Measurements from ENCODE around the gene CSTF3. TPM values are rescaled to one million over a fixed set of nuclear protein-coding genes. Genes with fewer than 3 reads are reported as not detected.

Gene CSTF3
- total and polyA plus RNA-seq, 10 of the 15 experiments (the other 5 are each of a cell fraction or from before 2014, with no cell fraction given): 25.4 to 63.5 (median 49.5) TPM

- POLR2A ChIA-PET: no interaction called here
- in situ Hi-C loops (cut with MboI) (no loop called here), intact Hi-C loops (cut with micrococcal nuclease; ENCODE audit: unreplicated experiment) (no loop called here)
- Histone ChIP-seq H4K20me1 (ENCODE audit: control insufficient read depth, insufficient read depth) (no peaks in the 10 kb centered on the region), H3K4me3 (no peak overlapping the region), H2AFZ (ENCODE audit: control insufficient read depth, low read depth, low read length) (no peak overlapping the region), H3K27me3 (replicated peaks in 1 of 2; ENCODE audit: control insufficient read depth in 2 of 2, insufficient read depth in 2 of 2, low read length in 1 of 2) (no peaks in the 10 kb centered on the region), H3K9me3 (replicated peaks; ENCODE audit: control insufficient read depth, insufficient read depth, low read length) (no peaks in the 10 kb centered on the region), H3K27ac (ENCODE audit: control insufficient read depth, insufficient read depth) (no peak overlapping the region), H3K79me2 (ENCODE audit: control insufficient read depth, insufficient read depth, low read length) (no peaks in the 10 kb centered on the region), H3K4me2 (ENCODE audit: control insufficient read depth, insufficient read depth) (no peak overlapping the region), H3K4me1 (ENCODE audit: control insufficient read depth, insufficient read depth, low read length) (no peaks in the 10 kb centered on the region), H3K36me3 (ENCODE audit: control insufficient read depth in 2 of 2, insufficient read depth in 2 of 2, low read length in 1 of 2) (peaks cover 0 to 8% of the 10 kb centered on the region in 2 experiments; a peak in 2 of 4 replicates), H3K9ac (ENCODE audit: control insufficient read depth, insufficient read depth, low read length) (no peak overlapping the region)
- FAIRE-seq (no peak), DNase-seq (ENCODE audit: low read depth, low spot score) (no peak), ATAC-seq (no peak)
- BruUV-seq (replicated peaks): no TSS peak
- RAD21 ChIA-PET (ENCODE audit: unreplicated experiment): no interaction called here
- TF ChIP-seq CREB1 (IDR thresholded peaks at IDR 0.05; ENCODE audit: low read depth) (no peak), NFYB (IDR thresholded peaks at IDR 0.05; ENCODE audit: insufficient read depth, low read depth, low read length) (no peak), MAX (IDR thresholded peaks at IDR 0.05; ENCODE audit: low read depth, low read length) (no peak), ETV6 (conservative IDR thresholded peaks at IDR 0.05 in 1 of 2, IDR thresholded peaks at IDR 0.05 in 1 of 2; ENCODE audit: borderline replicate concordance in 1 of 2, low read depth in 1 of 2) (no peak)
- CTCF ChIA-PET: no interaction called here
- SMC1A ChIA-PET (ENCODE audit: uncharacterized antibody, unreplicated experiment): no interaction called here
- WGBS (ENCODE audit: insufficient coverage, insufficient replicate concordance, low lambda C conversion rate, missing lambda C conversion rate): 76% methylated on average over 3 of the region's 3 CpGs
Measured at GRCh38 chr11:33134276-33134675, 27.0 kb downstream of the CSTF3 start.

GRCh38 chr11:33133761-33134160 is 27.5 kb downstream of the CSTF3 start:
- no peak overlapping the region for H2AFZ ChIP-seq (ENCODE audit: control insufficient read depth, low read depth, low read length)
- TF ChIP-seq SRF (IDR thresholded peaks at IDR 0.05; ENCODE audit: low read depth in 2 of 2, low read length in 2 of 2): no peak
- no peak for TF ChIP-seq RELB (IDR thresholded peaks at IDR 0.05; ENCODE audit: low read depth)
- no peak for TF ChIP-seq BHLHE40 (IDR thresholded peaks at IDR 0.05; ENCODE audit: borderline replicate concordance in 1 of 2, low read depth in 2 of 2, low read length in 1 of 2)
- no peak for TF ChIP-seq IKZF1 (conservative IDR thresholded peaks at IDR 0.05)
- BruUV-seq (replicated peaks): no TSS peak
- CTCF ChIA-PET: no interaction called here
- H3K27ac ChIP-seq (ENCODE audit: control insufficient read depth, insufficient read depth): no peak overlapping the region
- H3K79me2 ChIP-seq (ENCODE audit: control insufficient read depth, insufficient read depth, low read length): no peaks in the 10 kb centered on the region
- no peaks in the 10 kb centered on the region for H3K9me3 ChIP-seq (replicated peaks; ENCODE audit: control insufficient read depth, insufficient read depth, low read length)
- 99% methylated on average over 3 of the region's 3 CpGs for whole genome bisulfite sequencing (ENCODE audit: insufficient coverage, insufficient replicate concordance, low lambda C conversion rate, missing lambda C conversion rate)
- H3K4me2 ChIP-seq (ENCODE audit: control insufficient read depth, insufficient read depth): no peak overlapping the region
- FAIRE-seq (no peak), ATAC-seq (no peak), DNase-seq (ENCODE audit: low read depth, low spot score) (no peak)
- in situ Hi-C loops (cut with MboI) (no loop called here), intact Hi-C loops (cut with micrococcal nuclease; ENCODE audit: unreplicated experiment) (no loop called here)
- H3K27me3 ChIP-seq (replicated peaks in 1 of 2; ENCODE audit: control insufficient read depth in 2 of 2, insufficient read depth in 2 of 2, low read length in 1 of 2): no peaks in the 10 kb centered on the region
- peaks cover 0 to 8% of the 10 kb centered on the region in 2 experiments; a peak in 2 of 4 replicates for H3K36me3 ChIP-seq (ENCODE audit: control insufficient read depth in 2 of 2, insufficient read depth in 2 of 2, low read length in 1 of 2)
- no peaks in the 10 kb centered on the region for H3K4me1 ChIP-seq (ENCODE audit: control insufficient read depth, insufficient read depth, low read length)
- no peak overlapping the region for H3K9ac ChIP-seq (ENCODE audit: control insufficient read depth, insufficient read depth, low read length)
- SMC1A ChIA-PET (ENCODE audit: uncharacterized antibody, unreplicated experiment): no interaction called here
- RAD21 ChIA-PET (ENCODE audit: unreplicated experiment): no interaction called here
- no peaks in the 10 kb centered on the region for H4K20me1 ChIP-seq (ENCODE audit: control insufficient read depth, insufficient read depth)
- POLR2A ChIA-PET: no interaction called here
- H3K4me3 ChIP-seq: no peak overlapping the region

All from GM12878 (cell line).